Uterus (tissue), 2 donors: ENCODE results near the gene DTHD1.

Source experiments
- POLR2A ChIP-seq, 2 donors: fragments of 450-650 bp; IDR thresholded peaks; one replicate each; pipeline ENCODE4 v1.6.1; 2016; ENCODE audit warnings: antibody characterized with exemption in 2 of 2, mild to moderate bottlenecking in 1 of 2, moderate library complexity in 1 of 2
- TF ChIP-seq, protein P1 (sequence below), 4 experiments: fragments of 200-600 bp in 2 of 4; fragments of 450-650 bp in 2 of 4; sonication (generic) in 2 of 4; IDR thresholded peaks; one replicate each; pipeline ENCODE4 v1.5.1; 2016 to 2019; ENCODE audit warnings: antibody characterized with exemption in 4 of 4, mild to moderate bottlenecking in 2 of 4, moderate library complexity in 1 of 4

DNA sequence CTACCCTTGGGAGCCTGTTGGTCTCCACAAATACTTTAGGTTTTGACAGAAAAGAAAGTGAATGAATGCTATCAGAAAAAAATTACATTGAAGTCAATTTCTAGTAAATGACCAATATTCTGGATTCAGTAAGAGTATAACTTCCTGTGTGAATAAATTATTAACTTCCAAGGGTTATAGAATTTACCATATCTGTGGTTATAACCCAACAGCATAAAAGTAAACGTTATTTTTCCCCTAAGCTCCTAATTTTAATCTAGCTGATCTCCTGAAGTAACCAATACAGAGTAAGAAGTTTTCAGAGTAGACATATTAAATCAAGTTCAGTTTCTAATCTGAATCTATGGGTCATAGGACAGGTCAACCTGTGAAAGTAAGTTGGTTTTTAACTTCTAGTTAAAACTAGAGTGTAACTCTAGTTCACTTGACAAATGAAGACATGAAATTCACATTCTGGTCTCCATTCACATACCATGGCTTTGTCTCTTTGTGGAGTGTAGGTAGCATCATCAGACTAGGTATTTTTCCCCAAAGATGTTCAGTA is 22.8 kb downstream of the DTHD1 start:
- TF ChIP-seq, protein P1, sequence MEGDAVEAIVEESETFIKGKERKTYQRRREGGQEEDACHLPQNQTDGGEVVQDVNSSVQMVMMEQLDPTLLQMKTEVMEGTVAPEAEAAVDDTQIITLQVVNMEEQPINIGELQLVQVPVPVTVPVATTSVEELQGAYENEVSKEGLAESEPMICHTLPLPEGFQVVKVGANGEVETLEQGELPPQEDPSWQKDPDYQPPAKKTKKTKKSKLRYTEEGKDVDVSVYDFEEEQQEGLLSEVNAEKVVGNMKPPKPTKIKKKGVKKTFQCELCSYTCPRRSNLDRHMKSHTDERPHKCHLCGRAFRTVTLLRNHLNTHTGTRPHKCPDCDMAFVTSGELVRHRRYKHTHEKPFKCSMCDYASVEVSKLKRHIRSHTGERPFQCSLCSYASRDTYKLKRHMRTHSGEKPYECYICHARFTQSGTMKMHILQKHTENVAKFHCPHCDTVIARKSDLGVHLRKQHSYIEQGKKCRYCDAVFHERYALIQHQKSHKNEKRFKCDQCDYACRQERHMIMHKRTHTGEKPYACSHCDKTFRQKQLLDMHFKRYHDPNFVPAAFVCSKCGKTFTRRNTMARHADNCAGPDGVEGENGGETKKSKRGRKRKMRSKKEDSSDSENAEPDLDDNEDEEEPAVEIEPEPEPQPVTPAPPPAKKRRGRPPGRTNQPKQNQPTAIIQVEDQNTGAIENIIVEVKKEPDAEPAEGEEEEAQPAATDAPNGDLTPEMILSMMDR (IDR thresholded peaks at IDR 0.05), result no peak
- no peak for TF ChIP-seq POLR2A (IDR thresholded peaks at IDR 0.05)
